Cardiac fibroblast (primary cell): ENCODE measurements around the gene TMEM186.

Experiments used
- DNase-seq, 2 donors: peaks; one replicate each; pipeline versions ENCODE4 v3.0.0 to v3.0.0-alpha.2; 2010; ENCODE audit warnings: low read depth in 2 of 2
- H3K4me3 ChIP-seq, 2 donors: replicated peaks in 1 of 2; 1 replicate in 1 of 2; 2 replicates in 1 of 2; pipeline ENCODE4 v1.5.1; 2011; ENCODE audit warnings: low read depth in 2 of 2, low read length in 2 of 2, mild to moderate bottlenecking in 2 of 2, moderate library complexity in 1 of 2
- TF ChIP-seq, protein P1 (sequence below): IDR thresholded peaks from one replicate; pipeline ENCODE4 v1.5.1; 2011; ENCODE audit warnings: low read depth, mild to moderate bottlenecking, low read length, inconsistent platforms

TMEM186 gene

DNA sequence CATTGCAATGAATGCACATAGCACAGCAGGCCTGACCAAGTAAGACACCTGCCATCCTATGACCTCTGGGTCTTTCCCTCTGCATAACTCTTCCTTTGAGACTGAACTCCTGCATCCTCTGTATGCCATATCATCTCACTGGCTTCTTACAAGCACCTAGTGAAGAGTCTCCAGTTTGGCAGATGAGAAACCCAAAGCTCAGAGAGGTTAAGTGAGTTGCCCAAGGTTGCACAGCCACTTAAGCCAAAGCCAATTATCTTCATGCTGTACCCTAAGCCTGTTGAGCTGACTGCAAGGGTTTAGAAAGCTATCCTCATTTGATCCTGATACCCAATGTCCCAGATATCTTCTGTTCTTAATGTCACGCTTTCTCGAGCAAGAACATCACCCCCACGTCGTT is 35.2 kb downstream of the TMEM186 start:
- no peak overlapping the region for H3K4me3 ChIP-seq
- no peak for DNase-seq
- TF ChIP-seq, protein P1, sequence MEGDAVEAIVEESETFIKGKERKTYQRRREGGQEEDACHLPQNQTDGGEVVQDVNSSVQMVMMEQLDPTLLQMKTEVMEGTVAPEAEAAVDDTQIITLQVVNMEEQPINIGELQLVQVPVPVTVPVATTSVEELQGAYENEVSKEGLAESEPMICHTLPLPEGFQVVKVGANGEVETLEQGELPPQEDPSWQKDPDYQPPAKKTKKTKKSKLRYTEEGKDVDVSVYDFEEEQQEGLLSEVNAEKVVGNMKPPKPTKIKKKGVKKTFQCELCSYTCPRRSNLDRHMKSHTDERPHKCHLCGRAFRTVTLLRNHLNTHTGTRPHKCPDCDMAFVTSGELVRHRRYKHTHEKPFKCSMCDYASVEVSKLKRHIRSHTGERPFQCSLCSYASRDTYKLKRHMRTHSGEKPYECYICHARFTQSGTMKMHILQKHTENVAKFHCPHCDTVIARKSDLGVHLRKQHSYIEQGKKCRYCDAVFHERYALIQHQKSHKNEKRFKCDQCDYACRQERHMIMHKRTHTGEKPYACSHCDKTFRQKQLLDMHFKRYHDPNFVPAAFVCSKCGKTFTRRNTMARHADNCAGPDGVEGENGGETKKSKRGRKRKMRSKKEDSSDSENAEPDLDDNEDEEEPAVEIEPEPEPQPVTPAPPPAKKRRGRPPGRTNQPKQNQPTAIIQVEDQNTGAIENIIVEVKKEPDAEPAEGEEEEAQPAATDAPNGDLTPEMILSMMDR: no peak

DNA sequence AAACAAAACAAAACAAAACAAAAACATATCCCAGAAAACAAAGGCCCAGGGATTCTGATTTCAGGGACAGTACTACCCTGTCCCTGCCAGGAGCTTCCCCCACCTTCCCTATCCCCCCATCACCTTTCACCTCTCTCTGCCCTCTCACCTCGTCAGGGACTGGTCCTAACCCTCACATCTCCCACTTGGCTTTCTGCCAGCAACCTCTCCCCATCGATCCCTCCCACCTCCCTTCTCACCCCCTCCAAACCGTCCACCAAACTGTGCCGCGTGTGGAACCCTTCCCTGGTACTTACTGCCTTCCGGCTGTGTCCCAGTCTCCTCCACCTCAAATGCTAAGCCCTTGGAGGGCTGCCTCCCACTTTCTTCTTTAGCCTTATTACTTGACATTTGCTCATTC is 36.4 kb downstream of the TMEM186 start:
- H3K4me3 ChIP-seq: no peak overlapping the region
- DNase-seq: no peak
- TF ChIP-seq, protein P1: no peak

DNA sequence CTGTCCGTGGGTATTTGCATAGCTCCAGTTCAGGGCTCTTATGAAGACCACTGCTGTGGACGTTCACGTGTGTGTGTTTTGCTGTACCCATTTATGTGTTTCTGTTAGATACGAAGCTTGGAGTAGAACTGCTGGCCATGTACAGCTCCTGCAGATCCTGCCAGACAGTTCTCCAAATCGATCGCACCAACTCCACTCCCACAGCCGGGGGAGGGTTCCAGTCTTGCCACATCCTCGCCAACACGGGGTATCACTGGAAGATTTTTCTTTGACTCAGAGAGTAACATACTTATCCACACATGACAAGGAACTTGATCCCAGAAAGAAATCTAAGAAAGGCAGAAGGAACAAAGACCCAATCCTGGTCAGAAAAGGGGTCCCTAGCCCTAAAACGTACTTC is 37.4 kb downstream of the TMEM186 start:
- DNase-seq: no peak
- H3K4me3 ChIP-seq: no peak overlapping the region
- TF ChIP-seq, protein P1: no peak

DNA sequence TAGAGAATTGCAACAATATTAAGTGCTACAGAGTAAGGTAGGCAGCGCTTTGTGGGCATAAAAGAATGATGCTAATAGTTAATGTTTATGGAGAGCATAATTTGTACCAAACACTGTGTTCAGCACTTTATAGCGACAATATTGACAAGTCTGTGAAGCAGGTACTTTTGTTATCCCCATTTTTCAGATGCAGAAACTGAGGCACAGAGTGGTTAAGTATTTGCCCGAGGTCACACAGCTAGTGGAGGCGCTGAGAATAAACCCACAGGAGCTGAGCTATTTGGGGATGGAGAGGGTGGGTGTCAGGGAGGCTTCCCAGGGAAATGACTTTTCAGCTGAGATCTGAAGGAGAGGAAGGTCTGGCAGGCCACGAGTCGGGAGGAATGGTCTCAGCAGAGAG is 39.4 kb downstream of the TMEM186 start:
- H3K4me3 ChIP-seq: no peak overlapping the region
- no peak for DNase-seq
- TF ChIP-seq, protein P1: no peak

DNA sequence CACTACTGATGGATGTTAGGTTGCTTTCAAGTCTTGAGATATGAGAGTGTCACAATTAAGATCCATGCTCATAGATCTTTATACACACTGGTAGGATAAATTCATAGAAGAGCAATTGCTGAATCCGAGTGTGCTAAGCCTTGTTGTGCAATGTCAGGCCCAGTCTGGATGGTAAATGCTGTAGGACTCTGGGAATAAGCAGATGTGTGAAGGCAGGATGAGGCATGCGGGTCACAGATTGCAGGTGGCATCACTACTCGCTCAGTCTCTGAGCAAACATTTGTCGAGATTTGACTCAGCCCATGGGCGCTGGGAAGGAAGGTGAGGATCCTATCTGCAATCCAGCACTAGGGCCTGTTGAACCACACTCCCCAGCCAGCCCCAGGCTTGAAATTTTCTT is 40.7 kb downstream of the TMEM186 start:
- TF ChIP-seq, protein P1: no peak
- H3K4me3 ChIP-seq: no peak overlapping the region
- DNase-seq: no peak

DNA sequence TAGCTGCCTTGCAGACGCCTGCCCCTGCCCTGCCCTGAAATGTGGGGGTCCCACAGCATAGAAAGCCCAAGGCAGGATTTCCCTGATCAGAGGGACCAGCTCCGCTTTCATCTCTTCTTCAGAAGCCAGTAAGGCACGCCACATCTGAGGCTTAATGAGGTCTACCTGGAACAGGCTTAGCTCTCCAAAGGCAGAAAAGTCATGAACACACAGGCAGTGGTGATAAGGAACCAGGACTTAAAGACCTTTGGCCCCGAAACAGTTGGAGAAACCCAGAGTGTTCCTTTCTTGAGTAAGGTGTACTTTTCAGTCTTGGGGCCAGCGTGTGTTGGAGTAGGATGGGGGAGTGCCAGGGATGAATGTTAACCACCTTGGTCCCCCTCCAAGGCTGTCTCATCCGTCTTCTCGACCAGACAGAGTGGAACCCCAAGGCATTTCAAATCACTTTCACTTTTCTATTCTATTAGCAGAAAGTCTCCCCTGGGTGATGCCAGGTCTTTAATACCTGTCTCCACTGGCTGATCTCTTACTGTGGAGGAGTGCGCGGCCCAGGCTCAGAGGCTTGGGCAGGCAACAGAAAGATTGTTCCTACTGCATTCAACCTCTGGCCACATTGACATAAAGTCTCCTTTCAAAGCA is 43.9 kb downstream of the TMEM186 start:
- H3K4me3 ChIP-seq: no peak overlapping the region
- no peak for DNase-seq
- TF ChIP-seq, protein P1: no peak

DNA sequence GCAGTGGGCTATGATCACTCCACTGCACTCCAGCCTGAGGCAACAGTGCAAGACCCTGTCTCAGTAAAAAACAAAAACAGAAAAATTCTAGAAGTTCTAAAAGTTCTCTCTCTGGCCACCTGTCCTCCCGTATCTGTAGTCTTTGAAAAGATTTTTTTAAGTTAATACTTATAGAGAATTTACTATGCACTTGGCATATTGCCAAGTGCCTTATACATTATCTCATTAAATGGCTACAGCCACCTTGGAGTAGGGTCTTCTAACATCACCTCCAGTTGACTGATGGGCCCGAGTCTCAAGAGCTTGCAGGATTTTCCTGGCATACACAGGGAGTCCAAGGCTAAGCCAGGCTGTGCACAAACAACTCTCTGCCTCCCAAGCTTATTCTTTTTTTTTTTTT is 44.7 kb downstream of the TMEM186 start:
- DNase-seq: no peak
- H3K4me3 ChIP-seq: no peak overlapping the region
- TF ChIP-seq, protein P1: no peak
